ENCODE measurements around the gene DDIT3. TPM values are rescaled to one million over a fixed set of nuclear protein-coding genes. Genes with fewer than 3 reads are reported as not detected.

DDIT3 gene
- total and polyA plus RNA-seq, 2 donors (not counting 1 experiment from before 2014, with no cell fraction given): 35.6 to 159 TPM

- H3K79me2 ChIP-seq (ENCODE audit: control insufficient read depth, insufficient read depth, low read length): peaks cover 32% of the 10 kb centered on the region
- DNase-seq (no peak), ATAC-seq (ENCODE audit: low read depth) (no peak)
- H3K4me3 ChIP-seq (ENCODE audit: control extremely low read depth in 1 of 5, extremely low read depth in 1 of 5, insufficient read depth in 1 of 5, low read depth in 2 of 5, low read length in 4 of 5): peak overlapping the region; percentile 97 to 100 (median 98)
- no peak overlapping the region for H2AFZ ChIP-seq (ENCODE audit: insufficient read depth, low read depth, low read length, poor library complexity, severe bottlenecking)
- no peaks in the 10 kb centered on the region for H3K27me3 ChIP-seq (replicated peaks in 1 of 4; ENCODE audit: control extremely low read depth in 1 of 4, control insufficient read depth in 3 of 4, insufficient read depth in 4 of 4, low read length in 3 of 4)
- H3K36me3 ChIP-seq (replicated peaks in 1 of 2; ENCODE audit: control extremely low read depth in 1 of 2, control insufficient read depth in 1 of 2, extremely low read depth in 1 of 2, insufficient read depth in 2 of 2, low read length in 1 of 2): peaks cover 22 to 38% of the 10 kb centered on the region in 2 experiments
- intact Hi-C loops (cut with micrococcal nuclease): no loop called here
- Mint-ChIP-seq H3K27me3 (no peaks in the 10 kb centered on the region), H3K4me3 (peak overlapping the region; percentile 99), H3K4me1 (peaks cover 51% of the 10 kb centered on the region), H3K27ac (peak overlapping the region; percentile 100), H3K9me3 (ENCODE audit: insufficient read depth) (no peaks in the 10 kb centered on the region)
- H3K4me2 ChIP-seq (replicated peaks; ENCODE audit: low read depth, low read length, poor library complexity, severe bottlenecking): peak overlapping the region; percentile 96
- H3K4me1 ChIP-seq (ENCODE audit: control insufficient read depth in 2 of 2, insufficient read depth in 2 of 2, low read length in 2 of 2): peaks cover 40 to 50% of the 10 kb centered on the region in 2 donors
- peak overlapping the region; percentile 97 to 98 for H3K27ac ChIP-seq (ENCODE audit: low read length in 2 of 2)
- ChIA-PET POLR2A (interaction anchor here (0.7 to 2.1 kb wide), 4 partner anchors 28 to 1512 kb away, joined by 3 to 11 read pairs (median 6); partner anchors contain the start of genes ARHGAP9 and DCTN2), CTCF (interaction anchor here (1.8 kb wide), 1 partner anchor 60 kb away, joined by 7 read pairs; the partner anchor contains the start of gene GLI1)
- no peak for TF ChIP-seq CTCF (IDR thresholded peaks at IDR 0.05)
- TF ChIP-seq EZH2 (IDR thresholded peaks at IDR 0.05; ENCODE audit: borderline replicate concordance, insufficient read depth, low read depth, low read length, poor library complexity, severe bottlenecking): no peak
- H4K20me1 ChIP-seq (ENCODE audit: control insufficient read depth, insufficient read depth, low read length, poor library complexity, severe bottlenecking): peaks cover 19% of the 10 kb centered on the region
- peak overlapping the region; percentile 100 for H3K9ac ChIP-seq (ENCODE audit: low read length)
- H3K9me3 ChIP-seq (ENCODE audit: control extremely low read depth in 1 of 3, control insufficient read depth in 2 of 3, insufficient read depth in 1 of 3, low read length in 2 of 3): no peaks in the 10 kb centered on the region
- WGBS (ENCODE audit: insufficient coverage): 30% methylated on average over 6 of the region's 7 CpGs
These were observed 1.2 kb downstream of the DDIT3 start for GRCh38 chr12:57518920-57519795.

All from B cell (primary cell).